Lung (tissue), 12 donors: ENCODE measurements around the gene UNC45A. TPM values are rescaled to one million over a fixed set of nuclear protein-coding genes. Genes with fewer than 3 reads are reported as not detected.

ENCODE experiments used
- ATAC-seq: fragments of 200-7000 bp; cut with Tn5 transposase; one replicate; pipeline ENCODE4 v1.9.1; 2020; ENCODE audit warnings: moderate number of reproducible peaks; ENCODE audit not compliant: insufficient read depth, low FRiP score
- DNase-seq, 3 donors: peaks; one replicate each; pipeline ENCODE4 v3.0.0-alpha.2; 2013 to 2017
- H3K27ac ChIP-seq, 2 donors: one replicate each; pipeline ENCODE4 v1.5.1; 2013; ENCODE audit warnings: mild to moderate bottlenecking in 2 of 2, moderate library complexity in 2 of 2, control low read depth in 1 of 2, inconsistent platforms in 1 of 2, low read depth in 1 of 2, low read length in 1 of 2
- H3K27me3 ChIP-seq, 3 donors: one replicate each; pipeline ENCODE4 v1.5.1; 2013; ENCODE audit warnings: low read length in 2 of 3; ENCODE audit not compliant: control insufficient read depth in 3 of 3, insufficient read depth in 3 of 3
- H3K36me3 ChIP-seq, 4 donors: one replicate each; pipeline ENCODE4 v1.5.1; 2013; ENCODE audit warnings: low read length in 4 of 4, mild to moderate bottlenecking in 1 of 4, moderate library complexity in 1 of 4; ENCODE audit not compliant: control insufficient read depth in 4 of 4, insufficient read depth in 4 of 4
- H3K4me1 ChIP-seq, 5 donors: one replicate each; pipeline ENCODE4 v1.5.1; 2013; ENCODE audit warnings: low read length in 5 of 5, mild to moderate bottlenecking in 2 of 5, moderate library complexity in 1 of 5; ENCODE audit not compliant: control insufficient read depth in 5 of 5, insufficient read depth in 5 of 5
- H3K4me3 ChIP-seq: one replicate; pipeline ENCODE4 v1.5.1; 2013; ENCODE audit warnings: mild to moderate bottlenecking, control low read depth, moderate library complexity
- H3K9ac ChIP-seq, 2 donors: one replicate each; pipeline ENCODE4 v1.5.1; 2013; ENCODE audit warnings: low read length in 2 of 2, control low read depth in 1 of 2; ENCODE audit not compliant: insufficient read depth in 1 of 2
- H3K9me3 ChIP-seq, 4 donors: one replicate each; pipeline ENCODE4 v1.5.1; 2013; ENCODE audit warnings: low read length in 3 of 4, mild to moderate bottlenecking in 1 of 4, moderate library complexity in 1 of 4; ENCODE audit not compliant: control insufficient read depth in 4 of 4, insufficient read depth in 3 of 4
- CTCF ChIP-seq: IDR thresholded peaks from 2 replicates; pipeline ENCODE4 v1.5.1; 2012; ENCODE audit warnings: mild to moderate bottlenecking; ENCODE audit errors: control extremely low read depth, extremely low read depth
- WGBS, 2 donors: extraction: QIAGEN DNeasy Blood & Tissue Kit; methylation state at CpG; one replicate each; pipeline ENCODE4 v1.1.7; 2013; 5-methylcytosine and 5-hydroxymethylcytosine counted together
- polyA plus RNA-seq, 2 donors: library from polyadenylated mRNA; stranded (reverse); fragments of 200-250 nt; gene quantifications; one replicate each; pipeline ENCODE4 v1.2.1, GENCODE V29; 2013
- total RNA-seq, 2 donors: library from RNA; depleted of rRNA in 1 of 2; stranded (reverse); fragments of >200 nt in 1 of 2; gene quantifications; one replicate each; pipeline ENCODE4 v1.2.1, GENCODE V29; 2014 to 2021
- donor health status: control.
- donor health status: control.
- donor health status: Bipolar disorder and iron deficiency.
- donor health status: healthy.
- donor health status: DM: yes; HTN: yes; CAD: no.

The UNC45A gene
- total and polyA plus RNA-seq, 4 donors: 34.4 to 59.6 (median 53.3) TPM

DNA sequence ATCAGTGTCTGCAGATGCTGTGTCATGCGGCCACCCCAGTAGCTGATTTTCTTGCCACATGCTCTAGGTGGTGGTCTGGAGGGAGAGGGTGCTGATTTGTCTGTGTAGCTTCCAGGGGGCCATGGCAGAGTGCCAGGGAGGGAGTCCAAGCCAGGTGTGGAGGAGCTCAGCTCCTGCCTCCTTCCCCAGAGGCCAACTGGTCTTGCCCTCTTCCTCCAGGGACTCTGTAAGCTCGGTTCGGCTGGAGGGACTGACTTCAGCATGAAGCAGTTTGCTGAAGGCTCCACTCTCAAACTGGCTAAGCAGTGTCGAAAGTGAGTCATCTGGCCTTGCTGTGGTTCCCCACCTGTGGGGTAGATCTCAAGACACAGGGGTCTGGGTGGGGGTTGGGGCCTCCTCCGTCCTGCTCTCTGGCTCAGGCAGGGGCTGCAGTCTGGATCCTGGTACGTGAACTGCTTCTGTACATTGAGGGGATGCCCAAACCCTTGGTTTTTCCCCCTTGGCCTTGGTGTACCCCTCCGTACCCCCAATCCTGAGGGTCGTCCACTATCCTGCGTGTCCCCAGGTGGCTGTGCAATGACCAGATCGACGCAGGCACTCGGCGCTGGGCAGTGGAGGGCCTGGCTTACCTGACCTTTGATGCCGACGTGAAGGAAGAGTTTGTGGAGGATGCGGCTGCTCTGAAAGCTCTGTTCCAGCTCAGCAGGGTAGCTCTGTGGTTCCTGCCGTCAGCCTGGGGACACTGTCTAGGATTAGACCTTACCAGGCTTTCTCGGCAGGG is 12.7 kb downstream of the UNC45A start:
- 91 to 93% methylated on average over 18 of the region's 18 CpGs for WGBS, 2 donors
- Histone ChIP-seq H3K9me3 (no peaks in the 10 kb centered on the region), H3K27ac (no peak overlapping the region), H3K4me1 (no peaks in the 10 kb centered on the region), H3K4me3 (no peak overlapping the region), H3K9ac (no peak overlapping the region), H3K36me3 (peaks cover 20 to 69% (median 33%) of the 10 kb centered on the region in 4 donors), H3K27me3 (no peaks in the 10 kb centered on the region)
- ATAC-seq (no peak), DNase-seq (no peak)
- TF ChIP-seq CTCF: no peak

GRCh38 chr15:90948506-90948905 is 13.4 kb downstream of the UNC45A start:
- H3K27me3 ChIP-seq: no peaks in the 10 kb centered on the region
- H3K27ac ChIP-seq: no peak overlapping the region
- WGBS, 2 donors: 91 to 96% methylated on average over 8 of the region's 8 CpGs
- DNase-seq: no peak
- no peak for TF ChIP-seq CTCF
- H3K9me3 ChIP-seq: no peaks in the 10 kb centered on the region
- no peak overlapping the region for H3K4me3 ChIP-seq
- H3K9ac ChIP-seq: no peak overlapping the region
- peaks cover 14 to 70% (median 36%) of the 10 kb centered on the region in 4 donors for H3K36me3 ChIP-seq
- ATAC-seq: no peak
- no peaks in the 10 kb centered on the region for H3K4me1 ChIP-seq

GRCh38 chr15:90949979-90950675 is 15.0 kb downstream of the UNC45A start:
- no peak for TF ChIP-seq CTCF
- Histone ChIP-seq H3K9me3 (no peaks in the 10 kb centered on the region), H3K4me1 (peaks cover 0 to under 1% (median 0%) of the 10 kb centered on the region in 5 donors), H3K27me3 (no peaks in the 10 kb centered on the region), H3K9ac (no peak overlapping the region), H3K36me3 (peaks cover 3 to 61% (median 34%) of the 10 kb centered on the region in 4 donors), H3K27ac (no peak overlapping the region), H3K4me3 (no peak overlapping the region)
- WGBS, 2 donors: 94 to 95% methylated on average over 23 of the region's 23 CpGs
- ATAC-seq (no peak), DNase-seq (no peak)
